EH (cell line): ENCODE results near the gene KDELR1.

ENCODE experiments used
- DNase-seq: peaks from one replicate; pipeline ENCODE4 v3.0.0-alpha.2; 2015; ENCODE audit warnings: low read depth

KDELR1 gene

DNA sequence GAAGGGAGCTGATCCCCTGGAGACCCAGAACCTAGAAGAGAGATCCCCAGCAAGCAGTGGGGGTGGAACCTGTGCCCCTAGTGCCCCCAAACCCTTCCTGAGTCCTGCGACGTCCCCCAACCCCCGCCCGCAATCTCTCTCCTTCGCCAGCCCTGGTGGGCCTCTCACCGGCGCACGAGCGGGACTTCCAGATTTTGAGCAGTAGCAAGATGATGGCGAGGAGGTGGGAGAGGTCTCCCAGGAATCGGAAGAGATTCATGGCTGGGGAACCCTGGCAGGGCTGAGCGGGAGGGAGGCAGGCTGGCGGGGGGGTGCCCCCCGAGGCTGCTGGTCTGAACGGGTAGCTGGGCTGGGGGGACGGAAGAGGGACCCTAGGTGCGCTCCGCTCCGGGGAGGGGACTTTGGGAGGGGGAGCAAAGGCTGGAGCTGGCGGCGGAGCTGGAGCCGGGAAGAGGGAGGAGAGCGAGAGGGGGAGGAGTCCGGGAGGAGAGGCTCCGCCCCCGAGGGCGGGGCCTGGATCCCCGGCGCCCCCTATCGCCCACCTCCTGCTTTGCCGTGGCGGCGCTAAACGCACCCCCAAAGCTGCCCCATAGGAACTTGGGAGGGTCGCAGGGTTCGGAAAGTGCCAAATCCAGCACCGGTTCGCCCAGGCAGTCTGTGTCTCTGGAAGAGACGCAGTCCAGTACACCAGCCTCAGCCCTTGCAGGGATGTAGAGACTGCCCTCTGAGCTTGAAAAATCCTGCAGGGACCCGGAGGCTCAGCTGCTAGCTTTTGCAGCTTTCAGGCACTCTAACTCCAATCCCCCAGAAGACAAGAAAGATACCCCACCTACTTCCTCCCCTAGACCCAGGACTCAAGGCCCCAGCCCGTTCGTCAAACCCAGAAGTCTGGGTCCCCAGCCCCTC is at the start of gene KDELR1:
TSS of gene KDELR1 (minus strand) at position 452 of the 906 bp plus-strand sequence. CDS start at position 259, 193 bp downstream.
- peak; percentile 79 for DNase-seq

DNA sequence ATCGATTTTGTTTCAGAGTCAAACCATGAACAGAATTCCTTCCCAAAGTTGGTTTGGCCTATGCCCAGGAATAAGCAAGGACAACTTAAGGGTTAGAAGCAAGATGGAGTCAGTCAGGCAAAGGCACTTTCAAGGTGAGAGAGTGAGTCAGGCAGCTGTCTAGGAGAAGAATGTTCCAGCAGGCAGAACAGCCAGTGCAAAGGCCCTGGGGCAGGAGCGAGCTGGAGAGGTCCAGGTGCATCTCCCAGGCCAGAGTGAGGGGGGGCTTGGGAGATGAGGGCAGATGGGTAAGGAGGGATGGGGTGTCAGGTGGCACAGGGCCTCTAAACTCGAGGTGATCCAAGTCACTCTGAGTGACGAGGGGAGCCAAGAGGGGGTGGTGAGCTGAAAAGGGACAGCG is 45.2 kb upstream of the KDELR1 start:
- DNase-seq, result no peak

DNA sequence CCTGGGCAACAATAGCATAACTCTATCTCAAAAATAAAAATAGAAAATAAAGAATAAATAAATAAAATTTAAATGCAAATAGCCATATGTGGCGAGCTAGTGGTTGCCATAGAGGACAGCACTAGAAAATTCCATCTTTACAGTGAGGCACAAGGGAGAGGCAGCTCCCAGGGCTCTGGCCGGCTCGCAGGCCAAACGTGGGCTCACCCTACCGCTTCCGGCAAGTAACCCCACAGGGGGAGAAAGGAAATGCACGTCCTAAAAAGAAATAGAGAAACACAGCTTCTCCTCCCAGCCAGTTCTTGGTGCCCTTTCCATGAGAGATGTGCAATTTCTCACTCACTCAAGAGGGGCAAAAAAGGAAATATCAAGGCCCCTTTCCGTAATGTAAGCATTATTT is 42.0 kb upstream of the KDELR1 start:
- DNase-seq, result no peak

DNA sequence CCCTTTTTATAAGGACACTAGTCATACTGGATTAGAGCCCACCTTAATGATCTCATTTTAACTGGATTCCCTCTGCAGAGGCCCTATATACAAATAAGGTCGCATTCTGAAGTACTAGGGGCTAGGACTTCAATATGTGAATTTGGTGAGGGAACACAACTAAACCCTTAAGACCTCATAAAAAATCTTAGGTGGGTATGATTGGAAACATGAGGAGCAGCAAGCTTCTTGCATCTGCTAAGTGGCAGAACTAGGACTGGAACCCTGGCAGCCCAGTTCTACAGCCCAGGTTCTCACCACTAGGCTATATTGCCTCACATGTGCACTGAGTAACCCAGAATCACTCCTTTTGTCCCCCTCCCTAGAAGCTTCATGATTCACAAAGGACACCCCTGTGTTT is 37.3 kb upstream of the KDELR1 start:
- DNase-seq, result no peak

DNA sequence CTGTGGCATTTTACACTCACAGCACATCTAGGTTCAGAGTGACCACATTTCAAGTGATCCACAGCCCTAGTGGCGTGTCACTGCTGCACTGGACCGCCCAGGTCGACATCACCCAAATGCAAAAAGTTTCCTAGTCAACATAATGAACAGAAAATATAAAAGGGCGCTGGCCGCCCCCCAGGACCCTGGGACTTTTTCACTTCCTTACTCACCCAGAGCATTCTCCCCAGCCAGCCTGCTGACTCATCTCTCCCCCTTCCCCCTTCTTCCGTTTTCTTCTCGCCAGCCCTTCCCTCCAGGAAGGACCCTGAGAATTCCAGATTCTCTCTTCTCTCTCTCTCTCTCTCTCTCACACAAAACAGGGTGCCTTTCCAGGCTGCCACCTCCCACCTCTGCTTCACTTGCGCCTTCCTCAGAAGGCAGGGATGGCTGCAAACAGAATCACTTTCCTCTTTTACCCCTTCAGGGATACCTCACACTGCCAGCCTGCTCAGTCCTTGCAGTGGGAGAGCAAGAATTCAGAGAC is 33.4 kb upstream of the KDELR1 start:
- peak; percentile 76 for DNase-seq

DNA sequence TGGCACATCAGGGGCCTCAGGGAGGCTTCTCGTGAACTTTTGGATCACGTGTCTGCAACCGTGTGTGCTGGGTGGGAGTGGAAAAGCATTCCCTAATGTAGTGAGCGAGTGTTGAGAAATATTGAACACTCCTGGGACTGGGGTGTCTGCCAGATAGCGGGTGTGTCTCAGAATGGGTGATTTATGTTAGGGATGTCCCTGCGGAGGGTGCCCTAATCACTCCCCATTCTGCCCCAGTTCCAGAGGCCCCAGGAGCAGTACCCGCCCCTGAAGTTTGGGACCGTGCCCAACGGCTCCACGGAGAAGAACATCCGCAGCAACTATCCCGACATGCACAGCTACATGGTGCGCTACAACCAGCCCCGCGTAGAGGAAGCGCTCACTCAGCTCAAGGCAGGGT is 30.2 kb upstream of the KDELR1 start:
- DNase-seq, result no peak

DNA sequence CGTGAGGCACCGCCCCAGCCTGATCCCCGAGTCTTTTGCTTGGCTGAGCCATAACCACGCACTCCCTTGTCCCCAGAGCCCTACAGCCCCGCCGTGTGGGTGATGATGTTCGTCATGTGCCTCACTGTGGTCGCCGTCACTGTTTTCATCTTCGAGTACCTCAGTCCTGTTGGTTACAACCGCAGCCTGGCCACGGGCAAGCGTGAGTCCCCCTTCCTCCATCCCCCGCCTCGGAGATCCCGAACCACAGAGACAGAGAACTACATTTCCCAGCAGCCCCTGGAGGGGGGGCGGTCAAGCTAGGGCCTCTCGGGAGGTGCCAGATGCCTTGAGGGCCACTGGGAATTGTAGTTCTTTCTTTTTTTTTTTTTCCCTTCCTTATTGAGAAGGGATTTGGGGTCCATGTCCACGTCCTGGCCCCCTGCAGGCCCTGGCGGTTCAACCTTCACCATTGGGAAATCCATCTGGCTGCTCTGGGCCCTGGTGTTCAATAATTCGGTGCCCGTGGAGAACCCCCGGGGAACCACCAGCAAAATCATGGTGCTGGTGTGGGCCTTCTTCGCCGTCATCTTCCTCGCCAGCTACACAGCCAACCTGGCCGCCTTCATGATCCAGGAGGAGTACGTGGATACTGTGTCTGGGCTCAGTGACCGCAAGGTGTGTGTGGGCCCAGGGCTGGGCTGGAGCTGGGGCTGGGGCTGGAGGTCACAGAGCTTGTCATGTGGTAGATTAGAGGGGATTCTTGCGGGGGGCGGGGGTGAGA is 28.0 kb upstream of the KDELR1 start:
- DNase-seq, result peak; percentile 66

DNA sequence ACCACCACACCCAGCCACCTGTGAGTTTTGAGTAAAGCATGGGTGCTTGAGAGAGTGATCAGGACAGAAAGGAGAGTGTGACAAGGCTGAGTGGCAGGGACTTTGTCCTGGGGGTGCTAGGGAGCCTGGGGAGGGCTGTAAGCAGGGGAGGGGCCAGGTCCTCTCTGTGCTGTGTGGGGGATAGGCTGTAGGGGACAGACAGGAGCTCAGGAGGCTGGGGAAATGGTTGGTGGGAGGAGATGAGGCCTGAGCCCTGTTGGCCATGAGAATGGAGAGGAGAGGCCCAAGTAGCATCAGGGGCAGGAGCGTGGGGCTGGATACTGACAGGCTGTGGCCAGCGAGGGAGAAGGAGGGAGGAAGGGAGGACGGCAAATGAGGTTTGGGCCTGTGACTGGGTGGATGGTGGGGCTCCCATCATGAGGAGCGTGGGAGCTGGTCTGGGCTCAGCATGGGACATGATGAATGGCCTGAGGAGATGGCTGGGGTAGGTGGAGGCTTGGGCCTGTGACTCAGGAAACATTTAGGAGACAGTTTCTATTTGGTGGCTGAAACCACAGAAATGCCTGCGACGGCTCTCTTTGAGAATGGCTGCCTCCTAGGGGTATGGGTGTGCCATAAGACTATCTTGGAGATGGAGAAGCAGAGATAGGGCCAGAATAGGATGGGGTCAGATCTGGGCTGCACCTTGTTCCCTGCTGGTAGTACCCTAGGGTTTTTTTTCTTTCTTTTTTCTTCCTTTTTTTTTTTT is 27.1 kb upstream of the KDELR1 start:
- peak; percentile 82 for DNase-seq

DNA sequence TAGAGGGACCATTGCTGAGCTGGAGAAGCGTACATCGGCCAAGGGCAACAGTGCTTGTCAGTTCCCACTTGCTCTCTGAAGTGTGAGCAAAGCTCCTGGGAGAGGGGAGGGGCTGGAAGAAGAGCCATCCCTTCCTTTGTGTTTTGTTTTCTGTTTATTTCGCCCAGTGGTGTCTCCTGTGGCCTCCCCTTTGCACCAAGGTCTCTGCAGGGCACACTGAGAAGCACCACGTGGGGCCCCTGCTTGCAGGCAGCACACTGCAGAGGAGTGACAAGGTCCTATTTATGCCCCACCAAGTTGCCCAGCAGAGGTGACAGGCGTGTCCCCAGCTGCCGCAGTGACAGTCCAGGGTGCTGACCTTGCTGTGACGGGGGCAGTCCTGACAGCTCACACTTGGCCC is 26.1 kb upstream of the KDELR1 start:
- DNase-seq, result no peak

DNA sequence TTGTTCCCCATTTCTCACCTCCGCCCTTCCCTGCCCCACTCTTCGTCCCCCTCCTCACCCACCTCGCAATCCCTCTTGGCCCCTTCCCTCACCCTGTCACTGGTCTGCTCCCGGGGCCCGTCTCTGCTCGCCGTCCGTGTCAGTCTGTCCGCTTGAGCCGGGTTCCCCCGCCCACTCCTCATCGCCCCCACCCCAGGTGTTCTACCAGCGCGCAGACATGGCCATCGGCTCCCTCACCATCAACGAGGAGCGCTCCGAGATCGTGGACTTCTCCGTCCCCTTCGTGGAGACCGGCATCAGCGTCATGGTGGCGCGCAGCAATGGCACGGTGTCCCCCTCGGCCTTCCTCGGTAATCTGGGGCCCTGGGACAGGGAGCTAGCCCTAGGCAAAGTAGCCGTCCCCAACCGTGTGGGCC is 24.5 kb upstream of the KDELR1 start:
- DNase-seq, result no peak

DNA sequence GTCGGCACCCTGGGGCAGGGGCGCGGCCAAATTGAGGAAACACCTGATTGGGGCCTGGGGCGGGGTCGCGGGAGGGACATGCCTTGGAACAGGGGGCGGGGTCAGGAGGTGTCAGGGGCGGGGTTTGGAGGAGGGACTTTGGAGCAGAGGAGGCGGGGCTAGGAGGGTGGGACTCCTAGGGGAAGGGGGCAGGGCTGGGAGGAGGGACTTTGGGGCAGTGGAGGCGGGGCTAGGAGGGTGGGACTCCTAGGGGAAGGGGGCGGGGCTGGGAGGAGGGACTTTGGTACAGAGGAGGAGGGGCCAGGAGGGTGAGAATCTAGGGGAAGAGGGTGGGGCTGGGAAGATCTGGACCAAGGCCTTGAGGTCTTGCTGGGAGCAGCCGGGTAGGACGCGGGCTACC is 24.0 kb upstream of the KDELR1 start:
- DNase-seq, result peak; percentile 72

DNA sequence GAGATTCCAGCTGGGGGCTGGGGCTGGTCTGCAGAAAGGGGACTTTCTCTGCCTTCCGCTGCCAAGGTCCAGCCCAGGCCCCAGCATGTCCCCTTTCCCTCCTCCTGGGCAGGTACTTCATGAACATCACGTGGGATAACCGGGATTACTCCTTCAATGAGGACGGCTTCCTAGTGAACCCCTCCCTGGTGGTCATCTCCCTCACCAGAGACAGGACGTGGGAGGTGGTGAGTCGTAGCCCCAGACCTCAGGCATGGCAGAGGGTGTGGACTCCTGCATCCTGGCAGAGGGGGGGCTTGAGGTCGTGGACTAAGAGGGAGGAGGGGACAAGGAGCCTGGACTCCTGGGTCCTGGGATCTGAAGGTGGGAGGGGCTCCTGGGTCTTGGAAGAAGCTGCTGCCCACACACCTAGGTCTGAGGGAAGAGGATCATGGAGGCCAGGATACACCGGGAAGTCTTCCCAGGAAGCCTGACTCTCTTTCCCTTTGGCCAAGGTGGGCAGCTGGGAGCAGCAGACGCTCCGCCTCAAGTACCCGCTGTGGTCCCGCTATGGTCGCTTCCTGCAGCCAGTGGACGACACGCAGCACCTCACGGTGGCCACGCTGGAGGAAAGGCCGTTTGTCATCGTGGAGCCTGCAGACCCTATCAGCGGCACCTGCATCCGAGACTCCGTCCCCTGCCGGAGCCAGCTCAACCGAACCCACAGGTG is 22.7 kb upstream of the KDELR1 start:
- DNase-seq, result peak; percentile 59

DNA sequence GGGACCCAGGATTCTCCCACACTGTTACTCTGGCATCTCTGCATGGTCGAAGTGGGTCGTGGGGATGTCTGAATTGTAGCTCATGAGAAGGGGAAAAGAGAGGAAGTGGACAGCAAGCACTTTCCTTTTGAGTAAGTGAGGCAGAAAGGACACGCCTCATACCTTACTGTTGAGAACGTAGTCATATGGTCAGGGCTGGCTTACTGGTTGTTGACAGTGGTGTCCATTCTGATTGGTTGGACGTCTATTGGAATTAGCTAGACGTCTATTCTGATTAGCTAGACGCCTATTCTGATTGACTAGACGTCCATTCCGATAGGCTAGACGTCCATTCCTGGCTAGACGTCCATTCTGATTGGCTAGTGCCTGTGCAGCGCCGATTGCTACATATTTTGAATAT is 14.5 kb upstream of the KDELR1 start:
- peak; percentile 22 for DNase-seq

DNA sequence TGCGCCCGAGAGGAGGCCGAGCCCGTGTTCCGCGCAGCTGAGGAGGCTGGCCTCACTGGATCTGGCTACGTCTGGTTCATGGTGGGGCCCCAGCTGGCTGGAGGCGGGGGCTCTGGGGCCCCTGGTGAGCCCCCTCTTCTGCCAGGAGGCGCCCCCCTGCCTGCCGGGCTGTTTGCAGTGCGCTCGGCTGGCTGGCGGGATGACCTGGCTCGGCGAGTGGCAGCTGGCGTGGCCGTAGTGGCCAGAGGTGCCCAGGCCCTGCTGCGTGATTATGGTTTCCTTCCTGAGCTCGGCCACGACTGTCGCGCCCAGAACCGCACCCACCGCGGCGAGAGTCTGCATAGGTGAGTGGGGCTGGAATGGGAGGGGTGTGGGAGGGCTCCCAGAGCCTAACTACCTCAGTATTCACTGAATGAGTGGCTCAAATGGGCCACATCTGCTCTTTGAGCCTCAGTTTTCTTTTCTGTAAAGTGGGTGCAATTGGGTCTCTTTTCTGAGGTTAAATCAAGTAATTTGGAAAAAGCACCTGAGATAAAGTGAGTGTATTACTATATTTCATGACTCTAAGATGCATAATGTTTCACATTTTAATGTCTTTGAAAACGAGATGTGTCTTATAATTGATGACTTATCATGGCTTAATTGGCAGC is 13.8 kb upstream of the KDELR1 start:
- DNase-seq, result no peak

DNA sequence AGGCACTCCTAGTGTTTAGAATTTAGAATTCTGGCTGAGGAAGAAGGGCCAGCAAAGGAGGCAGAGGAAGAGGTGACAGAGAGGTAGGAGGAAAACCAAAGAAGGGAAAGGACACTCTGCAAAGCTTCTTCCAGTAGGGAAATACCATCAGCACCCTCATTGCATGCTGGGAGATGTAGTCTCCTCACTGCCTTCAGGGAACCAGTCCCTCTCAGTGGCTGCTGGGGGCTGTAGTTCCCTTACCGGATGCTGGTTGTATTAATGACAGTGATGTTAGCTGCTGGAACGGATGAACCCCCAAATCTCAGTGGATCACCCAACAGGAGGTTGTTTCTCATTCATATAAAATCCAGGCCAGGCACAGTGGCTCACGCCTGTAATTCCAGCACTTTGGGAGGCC is 12.3 kb upstream of the KDELR1 start:
- peak; percentile 83 for DNase-seq

DNA sequence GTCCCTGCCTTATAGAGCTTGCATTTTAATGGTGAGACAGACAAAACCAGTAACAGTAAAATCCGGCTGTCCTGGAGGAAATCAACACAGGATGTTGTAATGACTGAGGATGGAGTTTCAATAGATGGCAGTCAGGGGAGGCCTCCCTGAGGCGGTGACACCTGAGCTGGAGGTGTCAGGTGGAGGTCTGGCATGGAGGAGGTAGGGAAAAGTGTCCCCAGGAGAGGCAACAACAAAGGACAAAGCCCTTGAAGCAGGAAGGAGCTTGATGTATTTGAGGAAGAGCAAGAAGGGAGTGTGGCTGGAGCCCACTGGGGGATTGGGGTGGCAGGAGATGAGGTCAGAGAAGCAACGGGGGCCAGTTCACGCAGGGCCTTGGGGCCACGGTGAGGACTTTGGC is 9.9 kb upstream of the KDELR1 start:
- no peak for DNase-seq

DNA sequence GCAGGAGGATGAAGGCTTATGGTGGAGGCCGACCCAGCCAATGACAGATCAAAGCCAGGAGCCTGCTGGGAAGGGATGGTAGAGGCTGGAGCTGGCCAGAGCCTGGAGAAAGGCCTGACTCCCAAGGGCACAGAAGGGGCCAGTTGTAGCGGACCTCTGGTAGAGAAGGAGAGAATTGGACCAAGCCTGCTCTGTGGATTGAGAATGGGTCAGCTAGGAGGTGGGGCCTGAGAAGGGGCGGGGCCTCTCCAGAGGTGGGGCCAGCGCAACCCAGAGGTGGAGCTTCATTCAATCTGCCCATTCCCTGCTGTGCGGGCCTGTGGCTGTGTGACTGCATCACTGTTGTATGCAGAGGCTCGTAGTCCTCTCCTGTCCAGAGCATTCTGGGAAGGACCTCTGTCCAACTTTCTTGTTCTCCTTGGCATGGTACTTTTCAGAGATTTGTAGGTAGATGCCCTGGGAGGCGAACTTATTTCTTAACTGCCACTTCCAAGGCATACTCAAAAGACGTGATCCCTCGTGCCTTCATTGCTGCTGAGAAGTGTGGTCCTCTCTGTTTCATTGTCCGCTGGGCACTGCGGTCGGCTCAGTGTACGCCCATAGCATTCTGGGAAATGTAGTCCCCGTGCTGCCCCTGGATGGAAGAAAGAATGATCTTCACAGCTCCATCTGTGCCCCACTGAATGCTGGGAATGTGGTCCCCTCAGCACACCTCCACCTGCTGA is 8.8 kb upstream of the KDELR1 start:
- DNase-seq, result peak; percentile 90

DNA sequence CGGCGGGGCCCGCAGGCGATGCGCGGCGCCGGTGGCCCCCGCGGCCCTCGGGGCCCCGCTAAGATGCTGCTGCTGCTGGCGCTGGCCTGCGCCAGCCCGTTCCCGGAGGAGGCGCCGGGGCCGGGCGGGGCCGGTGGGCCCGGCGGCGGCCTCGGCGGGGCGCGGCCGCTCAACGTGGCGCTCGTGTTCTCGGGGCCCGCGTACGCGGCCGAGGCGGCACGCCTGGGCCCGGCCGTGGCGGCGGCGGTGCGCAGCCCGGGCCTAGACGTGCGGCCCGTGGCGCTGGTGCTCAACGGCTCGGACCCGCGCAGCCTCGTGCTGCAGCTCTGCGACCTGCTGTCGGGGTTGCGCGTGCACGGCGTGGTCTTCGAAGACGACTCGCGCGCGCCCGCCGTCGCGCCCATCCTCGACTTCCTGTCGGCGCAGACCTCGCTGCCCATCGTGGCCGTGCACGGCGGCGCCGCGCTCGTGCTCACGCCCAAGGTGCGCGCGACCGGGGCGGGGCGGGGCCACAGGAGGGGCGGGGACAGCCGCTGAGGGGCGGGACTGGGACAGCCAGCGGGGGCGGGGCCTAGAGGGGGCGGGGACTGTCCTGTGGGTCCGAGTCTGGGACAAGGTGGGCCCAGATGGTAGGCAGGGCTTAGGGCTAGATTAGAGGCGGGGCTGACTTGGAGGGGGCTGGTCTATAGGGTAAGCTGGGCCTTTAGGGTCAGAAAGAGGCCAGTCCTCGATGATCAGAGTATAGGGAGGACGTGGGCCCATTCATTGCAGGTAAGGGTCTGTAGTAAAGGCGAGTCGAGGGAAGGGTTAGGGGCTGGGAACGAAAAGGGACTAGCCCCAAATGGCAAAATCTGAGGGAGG is 7.3 kb upstream of the KDELR1 start:
- DNase-seq, result peak; percentile 82

DNA sequence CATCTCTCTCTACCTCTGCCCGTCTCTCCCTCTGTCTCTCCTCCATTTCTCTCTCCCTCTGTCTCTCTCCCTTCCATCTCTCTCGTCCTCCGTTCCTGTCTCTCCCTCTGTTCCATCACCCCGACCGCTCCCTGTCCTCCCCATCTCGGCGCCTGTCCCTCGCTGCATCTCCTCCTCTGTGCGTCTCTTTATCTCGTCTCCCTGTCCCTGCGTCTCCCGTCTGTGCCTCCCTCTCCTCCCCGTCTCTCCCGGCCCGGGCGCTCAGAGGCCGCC is 6.7 kb upstream of the KDELR1 start:
- peak; percentile 37 for DNase-seq
